ENCODE results near the gene MGAT5.
A peak's percentile ranks its signal among the peaks of the same experiment; 100 is the strongest.

Gene MGAT5

DNA sequence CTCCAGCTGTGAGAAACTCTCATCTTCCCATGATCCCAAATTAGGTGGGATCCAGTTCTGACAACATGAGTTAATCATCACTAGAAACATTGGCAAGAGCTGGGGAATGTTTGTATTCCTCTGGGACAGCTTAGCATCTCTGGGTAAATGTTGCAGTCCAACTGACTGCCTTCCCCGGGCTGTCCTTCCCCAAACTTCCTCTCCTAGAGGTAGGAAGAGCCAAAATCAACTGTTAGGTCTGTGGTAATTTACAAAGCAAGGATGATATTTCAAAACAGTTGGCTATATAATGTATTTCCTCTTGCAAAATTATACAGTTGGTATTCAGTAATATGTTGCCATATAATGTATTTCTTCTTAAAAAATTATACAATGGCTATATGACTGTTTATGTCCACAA is 148.5 kb downstream of the MGAT5 start:
- DNase-seq = no peak

DNA sequence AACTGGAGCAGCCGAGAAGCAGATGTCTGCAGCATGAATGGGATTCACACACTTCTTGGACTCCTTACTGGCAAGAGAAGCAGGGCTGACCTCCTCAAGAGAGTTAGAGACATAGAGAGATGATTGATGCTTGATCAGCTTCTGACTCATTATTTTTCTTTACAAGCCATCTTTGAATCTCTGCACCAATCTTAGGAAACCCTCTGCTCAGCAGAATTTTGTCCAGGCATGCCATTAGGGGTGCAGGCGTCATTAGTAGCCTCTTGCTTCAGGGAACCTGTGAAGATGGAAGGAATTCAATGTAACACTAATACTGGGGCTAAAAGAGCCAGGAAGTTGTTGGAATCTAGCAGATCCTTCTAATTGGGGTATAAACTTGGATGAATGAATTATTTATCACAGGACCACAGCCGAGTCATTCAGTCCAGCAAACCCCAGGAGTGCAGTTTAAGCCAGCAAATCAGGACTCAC is 151.8 kb downstream of the MGAT5 start:
- DNase-seq = no peak

DNA sequence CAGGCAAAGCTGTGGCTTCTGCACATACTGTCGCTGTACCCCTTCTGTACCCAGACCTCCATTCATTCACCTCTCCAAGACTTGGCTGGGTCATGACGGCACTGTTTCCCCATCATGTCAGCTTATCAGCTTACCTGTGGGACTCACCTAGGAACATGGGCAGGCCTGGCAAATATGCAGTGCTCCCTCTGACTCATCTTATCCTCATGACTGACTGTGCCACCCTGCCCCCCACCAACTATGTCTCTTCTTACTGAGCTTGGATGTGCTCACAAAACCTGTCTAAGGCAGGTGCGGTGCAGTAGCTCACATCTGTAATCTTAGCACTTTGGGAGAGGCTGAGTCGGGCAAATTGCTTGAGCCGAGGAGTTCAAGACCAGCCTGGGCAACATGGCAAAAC is 152.4 kb downstream of the MGAT5 start:
- DNase-seq = no peak

DNA sequence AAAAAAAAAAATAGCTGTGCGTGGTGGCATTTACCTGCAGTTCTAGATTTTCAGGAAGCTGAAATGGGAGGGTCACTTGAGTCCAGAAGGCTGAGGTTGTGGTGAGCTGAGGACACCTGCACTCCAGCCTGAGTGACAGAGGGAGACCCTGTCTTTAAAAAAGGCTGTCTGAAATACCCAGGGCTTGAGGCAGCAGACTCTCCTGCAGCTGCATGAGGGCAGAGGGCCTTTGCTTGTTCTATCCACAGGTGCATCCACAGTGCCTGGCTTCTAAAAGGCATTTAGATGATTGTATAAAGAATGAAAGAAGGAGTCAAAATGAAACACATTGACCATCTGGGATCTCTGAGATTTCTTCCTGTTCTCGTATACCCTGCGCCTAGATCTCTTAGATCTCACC is 152.9 kb downstream of the MGAT5 start:
- no peak for DNase-seq

DNA sequence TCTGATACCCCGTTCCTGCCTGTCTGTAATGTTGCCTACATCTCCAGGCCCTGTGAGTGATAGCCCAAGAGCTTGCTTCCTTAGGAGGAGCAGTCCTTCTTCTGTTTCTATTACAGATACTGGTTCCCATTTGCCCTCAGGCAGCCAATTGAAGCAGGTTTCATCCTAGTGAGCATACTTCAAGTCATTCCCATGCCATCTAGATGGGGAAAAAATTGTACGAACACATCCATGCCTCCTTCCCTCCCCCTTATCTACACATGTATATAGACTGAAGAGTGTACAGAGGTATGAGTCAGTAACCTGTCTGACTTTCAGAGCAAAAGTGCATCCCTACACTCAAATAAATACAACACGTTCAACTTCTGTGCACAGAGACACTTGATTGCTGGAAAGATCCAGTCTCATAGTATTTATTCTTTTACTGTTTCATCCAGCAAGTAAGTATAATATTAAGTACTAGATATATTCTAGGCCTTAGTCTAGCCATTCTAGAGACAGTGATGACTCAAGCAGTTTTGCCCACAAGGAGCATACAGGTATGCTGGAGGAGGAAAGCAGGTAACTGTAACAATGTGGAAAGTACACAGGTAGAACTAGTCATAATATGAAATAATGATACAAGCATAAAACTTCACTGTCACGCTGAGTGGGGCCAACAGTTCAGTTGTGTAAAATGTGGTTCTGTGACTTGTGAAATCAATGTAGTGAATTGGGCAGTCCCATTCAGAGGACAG is 153.4 kb downstream of the MGAT5 start:
- DNase-seq = no peak

DNA sequence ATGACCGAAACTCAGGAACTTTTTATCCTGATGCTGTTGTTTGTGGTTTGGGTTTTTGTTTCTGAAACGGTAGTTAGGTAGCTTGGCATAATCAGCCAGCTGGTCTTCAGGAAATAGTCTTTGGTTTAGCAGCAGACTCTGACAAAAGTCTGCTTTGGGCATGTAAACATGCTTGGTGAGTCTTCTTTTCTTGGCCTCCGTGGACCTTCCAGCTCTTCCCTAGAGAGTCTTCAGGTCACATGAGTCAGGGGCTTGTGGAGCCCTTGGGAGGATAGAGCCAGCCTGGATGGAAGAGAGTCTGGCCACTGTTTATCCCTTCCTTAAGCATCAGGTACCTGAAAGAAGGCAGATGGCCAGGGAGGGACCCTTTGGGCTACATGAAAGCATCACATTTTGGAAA is 154.5 kb downstream of the MGAT5 start:
- DNase-seq = no peak

DNA sequence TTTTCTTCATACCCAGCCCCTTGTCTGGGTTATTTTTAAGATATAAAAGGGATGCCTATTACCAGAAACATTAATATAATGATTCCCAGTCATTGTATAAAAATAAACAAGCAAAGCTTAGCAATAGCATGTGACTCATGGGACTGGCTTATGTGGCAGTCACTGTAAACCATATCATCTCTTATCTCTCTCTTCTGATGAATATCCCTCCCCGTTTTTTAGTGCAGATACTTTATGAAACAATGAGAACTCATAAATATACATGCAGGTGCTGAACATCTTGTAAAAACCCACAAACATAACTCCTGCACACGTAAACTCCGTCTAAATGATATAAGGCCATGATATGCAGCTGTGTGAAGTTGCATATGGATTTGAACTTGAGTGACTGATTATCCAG is 154.9 kb downstream of the MGAT5 start:
- DNase-seq = peak in 1 of 5 experiments; percentile 9

DNA sequence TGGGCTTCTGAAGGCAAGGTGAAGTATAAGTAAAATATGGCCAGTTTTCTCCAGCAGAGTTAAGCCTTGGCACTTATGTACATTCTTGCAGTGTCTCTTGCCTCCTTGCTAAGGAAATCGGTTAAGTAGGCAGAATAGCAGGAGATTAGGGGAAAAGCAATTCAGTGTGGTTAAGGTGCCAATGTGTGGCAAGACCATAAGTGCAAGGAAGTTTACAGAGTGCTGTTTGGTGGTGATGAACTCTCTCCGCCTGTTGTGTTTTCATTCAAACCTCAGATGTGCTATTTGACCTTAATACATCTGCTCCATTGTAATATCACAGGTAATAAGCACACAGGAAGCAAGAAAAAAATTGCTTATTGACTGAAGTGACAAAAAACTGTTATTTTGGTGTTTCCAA is 156.1 kb downstream of the MGAT5 start:
- peak in 1 of 5 experiments; percentile 13 for DNase-seq

DNA sequence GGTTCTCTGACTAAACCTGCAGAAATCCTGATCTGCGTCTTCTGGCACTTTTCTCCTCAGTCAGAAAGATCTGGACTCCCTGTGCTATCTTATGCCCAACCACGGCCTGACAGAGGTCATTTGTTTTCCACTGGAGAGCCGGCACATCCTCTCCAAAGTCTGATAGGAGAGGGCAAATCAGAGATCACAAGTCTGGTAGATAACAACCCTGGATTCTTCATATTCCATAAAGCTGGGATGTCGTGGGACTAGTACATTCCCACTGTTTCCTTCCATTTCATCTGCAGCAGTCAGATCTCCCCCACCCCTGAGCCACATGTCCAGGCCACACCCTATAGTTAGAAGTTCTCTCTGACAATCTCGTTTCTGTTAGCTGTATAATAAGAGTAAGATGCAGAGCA is 157.0 kb downstream of the MGAT5 start:
- DNase-seq = no peak

DNA sequence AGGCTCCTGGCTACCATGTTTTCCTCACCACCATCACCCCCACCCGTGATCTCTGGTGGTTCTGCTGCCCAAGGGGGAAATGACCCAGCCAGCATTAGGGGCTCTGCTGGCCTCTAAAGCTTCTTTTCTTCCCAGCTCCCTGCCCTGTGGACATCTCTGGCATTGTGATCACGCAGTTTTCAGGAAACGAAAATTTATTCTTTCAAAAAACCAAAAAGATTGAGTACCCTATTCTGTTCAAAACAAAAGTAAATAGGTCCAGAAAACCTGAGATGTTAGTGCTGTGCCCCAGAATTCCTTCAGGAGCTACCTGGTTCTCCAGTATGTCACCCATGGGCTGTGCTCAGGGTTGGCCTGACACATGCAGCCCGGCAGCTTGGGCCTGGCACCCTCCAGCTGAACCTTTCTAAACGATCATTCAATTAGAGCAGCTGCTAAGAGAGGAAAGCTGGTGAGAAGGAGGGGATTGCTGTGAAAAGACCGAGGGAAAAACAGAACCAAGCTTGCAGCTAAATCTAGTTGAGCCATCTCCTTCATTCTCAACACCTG is 157.5 kb downstream of the MGAT5 start:
- no peak for DNase-seq

DNA sequence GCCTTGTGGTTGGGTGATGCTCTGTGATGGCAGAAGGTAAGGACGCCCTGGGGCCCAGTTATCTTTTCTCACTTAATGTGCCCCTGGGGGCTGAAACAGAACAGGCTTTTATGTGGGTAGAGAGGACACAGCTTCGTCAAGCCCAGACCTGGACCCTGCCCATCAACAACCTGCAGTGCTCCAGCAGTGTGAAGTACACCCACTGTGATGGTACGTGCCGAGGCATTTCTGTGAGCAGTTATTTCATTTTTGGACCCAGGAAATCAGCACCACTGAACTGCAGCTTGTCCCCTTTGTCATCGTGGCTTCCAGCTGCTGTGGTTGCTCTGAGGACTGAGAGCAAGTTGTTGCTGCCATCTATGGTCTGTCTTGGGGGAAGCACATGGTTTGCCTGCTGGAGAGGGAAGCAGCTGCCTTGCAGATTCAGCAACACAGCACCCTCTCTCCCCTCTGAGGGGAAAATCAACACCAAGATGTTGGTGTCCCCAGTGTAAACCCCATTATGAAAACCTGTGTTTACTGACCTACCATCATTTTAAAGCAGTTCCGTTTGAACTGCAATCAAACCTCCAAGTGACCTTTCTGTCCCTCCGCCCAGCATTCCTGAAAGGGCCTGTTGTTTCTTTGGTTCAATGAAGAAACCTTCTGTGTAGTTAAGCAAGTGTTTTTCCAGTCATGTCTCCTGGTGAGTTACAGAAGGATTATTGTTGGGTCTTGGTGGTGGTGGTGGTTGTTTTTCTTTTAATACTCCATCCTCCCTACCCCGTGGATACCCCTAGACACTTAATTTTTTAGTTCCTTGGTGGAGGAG is 158.2 kb downstream of the MGAT5 start:
- peak in 4 of 5 experiments; percentile 39 to 79 (median 47) for DNase-seq

DNA sequence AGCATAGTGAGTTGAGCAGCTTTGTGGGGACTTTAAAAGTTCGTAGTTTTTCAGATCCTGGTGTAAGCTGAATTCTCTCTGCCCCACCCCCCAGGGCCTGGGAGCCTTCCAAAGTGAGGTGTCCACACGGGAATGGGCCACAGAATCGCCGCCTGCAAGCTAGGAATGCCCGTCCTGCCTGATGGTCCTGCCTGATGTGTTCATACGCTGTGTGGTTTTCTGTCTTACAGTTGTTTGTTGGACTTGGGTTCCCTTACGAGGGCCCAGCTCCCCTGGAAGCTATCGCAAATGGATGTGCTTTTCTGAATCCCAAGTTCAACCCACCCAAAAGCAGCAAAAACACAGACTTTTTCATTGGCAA is 158.7 kb downstream of the MGAT5 start:
- no peak for DNase-seq

DNA sequence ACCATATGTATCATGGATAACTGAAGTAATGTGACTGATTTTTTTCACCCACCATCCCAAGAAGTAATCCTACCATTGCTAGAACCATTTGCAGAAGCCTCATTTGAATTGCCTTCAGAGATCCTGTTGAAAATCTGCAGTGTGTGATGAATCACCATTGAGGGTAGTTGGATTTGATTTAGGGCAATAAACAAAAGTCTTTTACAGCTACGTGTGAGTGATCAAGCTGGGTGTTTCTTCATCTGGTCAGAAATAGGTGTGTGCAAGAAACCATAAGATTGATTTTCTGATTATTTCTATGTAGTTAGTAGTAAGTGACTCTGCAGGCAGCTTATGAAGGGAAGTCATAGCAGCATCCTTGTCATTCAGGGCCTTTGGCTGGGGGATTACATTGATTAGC is 159.6 kb downstream of the MGAT5 start:
- no peak for DNase-seq

DNA sequence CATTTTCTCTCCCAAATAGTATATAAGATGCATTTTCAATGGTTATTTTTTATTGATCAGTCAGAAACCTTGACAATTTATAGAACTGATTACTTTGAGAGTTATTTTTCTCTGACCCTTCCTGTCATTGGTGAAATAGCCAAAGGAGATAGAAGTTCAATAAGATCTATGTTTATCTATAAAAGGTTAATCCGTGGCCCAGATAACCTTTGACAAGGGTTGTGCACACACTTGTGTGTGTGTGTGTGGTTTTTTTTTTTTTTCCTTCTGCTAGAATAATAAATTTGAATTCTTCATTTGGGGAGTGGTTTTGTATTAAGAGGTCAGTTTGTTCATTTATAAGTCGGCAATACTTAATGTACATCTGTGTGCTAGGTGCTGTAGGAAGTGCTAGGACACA is 160.0 kb downstream of the MGAT5 start:
- DNase-seq = no peak

DNA sequence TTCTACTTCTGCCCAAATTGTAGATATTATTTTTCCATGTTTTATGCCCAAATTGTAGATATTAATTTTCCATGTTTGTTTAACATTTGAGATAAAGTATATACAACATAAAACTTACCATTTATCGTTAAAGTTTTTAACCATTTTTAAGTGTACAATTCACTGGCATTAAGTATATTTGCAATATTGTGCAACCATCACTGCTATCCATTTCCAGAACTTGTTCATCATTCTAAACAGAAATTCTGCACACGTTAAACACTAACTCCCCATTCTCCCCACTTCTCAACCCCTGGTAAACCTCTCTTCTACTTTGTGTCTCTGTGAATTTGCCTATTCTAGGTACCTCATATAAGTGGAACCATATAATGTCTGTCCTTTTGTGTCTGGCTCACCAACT is 162.1 kb downstream of the MGAT5 start:
- DNase-seq = no peak

DNA sequence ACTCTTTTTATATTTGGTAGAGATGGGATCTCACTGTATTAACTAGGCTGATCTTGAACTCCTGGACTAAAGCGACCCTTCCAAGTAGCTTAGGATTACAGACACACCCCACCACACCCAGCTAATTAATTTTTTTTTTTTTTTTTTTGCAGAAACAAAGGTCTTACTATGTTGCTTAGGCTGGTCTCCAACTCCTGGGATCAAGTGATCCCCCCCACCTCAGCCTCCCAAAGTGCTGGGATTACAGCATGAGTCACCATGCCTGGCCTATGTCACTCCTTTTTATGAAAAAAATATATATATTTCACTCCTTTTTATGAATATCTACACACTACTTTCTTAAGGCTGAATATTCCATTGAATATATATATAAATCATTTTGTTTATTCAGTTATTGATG is 162.8 kb downstream of the MGAT5 start:
- no peak for DNase-seq

DNA sequence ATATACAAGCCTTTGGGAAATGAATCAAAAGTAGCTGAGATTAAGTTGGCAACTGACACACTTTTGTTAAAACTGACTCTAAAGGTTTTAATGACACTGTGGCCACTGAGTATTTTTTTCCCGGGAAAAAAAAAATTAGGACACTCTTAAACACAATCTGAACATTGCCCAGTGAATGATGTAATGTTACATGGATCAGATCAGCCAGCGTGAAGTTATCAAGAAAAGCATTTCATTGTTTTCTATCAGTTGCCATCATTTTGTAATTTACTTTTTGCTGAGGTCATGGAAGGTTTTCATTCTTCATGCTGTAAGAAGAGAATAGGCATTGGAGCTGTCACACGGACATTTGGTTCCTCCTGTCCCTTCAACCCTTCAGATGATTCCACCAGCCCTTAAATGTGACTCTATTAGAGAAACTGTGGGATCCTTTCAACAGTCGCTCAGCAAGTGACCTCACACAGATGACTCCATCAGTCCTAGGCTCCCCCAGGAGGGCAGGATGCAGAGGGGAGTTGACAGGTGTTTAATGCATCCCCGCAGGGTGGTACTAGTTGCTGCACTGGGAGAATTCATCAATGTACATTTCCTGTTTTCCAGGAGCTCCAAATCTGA is 164.2 kb downstream of the MGAT5 start:
- DNase-seq = no peak

DNA sequence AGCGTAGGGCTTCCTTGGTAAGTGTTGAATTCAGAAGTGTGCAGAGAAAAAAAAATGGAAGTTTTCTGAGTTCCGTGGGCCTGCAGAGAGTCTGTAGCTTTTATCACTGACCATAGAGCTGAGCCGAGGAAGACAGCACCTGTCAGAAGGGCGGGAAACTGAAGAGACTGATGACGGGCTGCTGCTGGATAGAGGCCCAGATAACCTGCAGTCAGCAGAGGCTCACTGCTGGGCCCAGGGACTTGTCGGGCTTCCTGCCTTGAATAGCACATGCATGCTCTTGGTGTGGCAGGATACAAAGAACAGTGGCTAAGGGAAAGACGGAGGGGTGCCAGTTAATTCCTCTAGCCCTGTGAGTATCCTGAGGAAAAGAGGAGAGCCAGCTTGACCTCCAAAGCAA is 166.4 kb downstream of the MGAT5 start:
- no peak for DNase-seq

DNA sequence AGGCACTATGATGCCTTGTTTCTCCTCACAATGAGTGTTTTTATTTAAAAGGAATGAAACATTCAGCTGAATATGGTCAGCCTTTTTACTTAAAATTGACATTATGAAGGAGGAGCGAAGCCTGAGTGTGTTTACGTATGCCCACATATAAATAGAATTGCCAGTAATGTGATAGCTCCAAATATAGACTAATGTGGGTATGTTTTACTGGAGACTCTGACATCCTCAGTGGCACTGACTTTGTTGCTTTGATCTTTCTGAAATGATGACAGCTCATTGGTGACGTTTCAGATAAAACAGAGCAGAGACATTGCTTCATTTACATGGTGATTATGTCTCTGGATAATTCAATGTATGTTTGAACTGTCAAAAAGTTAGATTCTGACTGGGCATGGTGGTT is 167.0 kb downstream of the MGAT5 start:
- DNase-seq = no peak

DNA sequence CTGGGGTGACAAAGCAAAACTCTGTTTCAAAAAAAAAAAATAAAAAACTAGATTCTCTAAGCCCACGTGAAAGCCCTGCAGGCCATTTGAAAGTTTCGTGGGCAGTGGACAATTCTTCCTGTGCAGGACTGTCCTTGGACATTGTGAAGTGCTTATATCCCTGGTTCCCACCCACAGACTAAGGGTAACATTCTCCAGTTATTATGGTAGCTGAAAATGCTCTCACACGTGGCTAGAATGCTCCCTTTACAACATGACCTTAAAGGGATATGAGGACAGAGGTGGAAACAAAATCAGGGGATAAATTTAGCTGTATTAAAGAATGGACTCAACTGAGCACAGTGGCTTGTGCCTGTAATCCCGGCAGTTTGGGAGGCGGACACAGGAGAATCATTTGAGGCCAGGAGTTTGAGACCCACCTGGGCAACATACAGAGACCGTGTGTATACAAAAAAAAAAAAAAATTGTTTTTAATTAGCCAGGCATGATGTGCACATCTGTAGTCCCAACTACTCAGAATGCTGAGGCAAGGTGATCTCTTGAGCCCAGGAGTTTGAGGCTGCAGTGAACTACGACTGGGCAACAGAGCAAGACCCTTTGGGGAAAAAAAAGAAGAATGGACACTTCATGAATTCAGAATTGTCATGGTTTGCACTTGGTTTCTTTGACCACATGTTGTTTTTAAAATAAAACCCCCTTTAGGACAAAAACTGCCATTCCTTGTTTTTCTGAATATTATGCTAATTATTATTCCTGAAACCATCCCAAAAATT is 167.9 kb downstream of the MGAT5 start:
- DNase-seq = no peak

DNA sequence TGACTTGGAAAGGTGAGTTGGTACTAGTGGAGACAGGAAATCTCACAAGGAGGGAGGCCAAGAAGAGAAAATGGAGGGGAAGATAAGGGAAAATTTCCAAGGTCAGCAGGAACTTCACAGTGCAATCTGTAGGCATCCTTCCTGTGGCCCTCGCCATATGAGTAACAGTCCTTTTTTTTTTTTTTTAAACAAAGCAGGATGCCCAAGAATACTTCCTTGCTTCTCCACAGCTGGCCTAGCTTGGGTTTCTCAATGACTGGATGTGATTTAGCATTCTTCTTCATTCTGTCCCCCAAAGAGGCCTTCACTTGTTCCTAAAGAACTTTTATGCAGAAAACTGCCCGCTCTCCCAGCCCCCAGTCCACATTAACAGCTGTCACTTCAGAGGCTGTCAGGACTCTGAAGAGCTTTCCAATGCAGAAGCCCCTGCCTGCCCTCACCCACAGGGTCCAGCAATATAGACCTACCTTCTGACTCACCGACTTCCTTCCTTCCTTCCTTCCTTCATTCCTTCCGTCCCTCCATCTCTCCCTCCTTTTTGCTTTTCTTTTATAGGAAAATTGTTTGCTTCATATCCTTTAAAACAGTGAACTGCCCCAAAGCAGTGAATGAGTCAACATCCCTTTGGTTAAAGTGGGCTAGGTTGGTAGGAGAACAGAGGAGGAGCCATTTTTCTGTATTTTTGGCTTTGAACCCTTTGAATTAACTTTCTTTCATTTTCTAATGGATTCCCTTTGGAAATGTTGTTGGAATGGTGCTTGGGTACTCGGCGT is 172.0 kb downstream of the MGAT5 start:
- DNase-seq = no peak

DNA sequence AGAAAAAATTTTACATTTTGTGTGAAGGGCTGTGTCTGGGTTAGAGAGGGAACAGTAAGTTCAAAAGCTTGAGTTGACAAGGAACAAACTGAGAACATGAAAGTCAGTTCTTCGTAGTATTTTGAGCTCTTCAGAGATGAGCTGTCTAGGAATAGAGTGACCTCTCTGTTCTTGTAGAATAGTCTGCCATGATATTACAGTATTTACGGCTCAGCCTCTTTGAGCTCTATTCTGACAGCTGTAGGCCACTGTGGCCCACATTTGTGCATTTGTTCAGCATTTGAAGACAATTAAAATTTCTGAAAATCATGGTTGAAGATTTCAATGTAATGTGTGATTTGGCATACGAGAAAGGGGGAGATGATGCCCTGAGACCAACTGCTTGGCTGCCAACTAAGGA is 172.8 kb downstream of the MGAT5 start:
- DNase-seq = no peak

All from T-helper 2 cell (primary cell).